T-helper 1 cell treated with Interleukin-12 subunit alpha and Interleukin-12 subunit beta and Interleukin-4 antibody, amounts not matched to agents 30 ng/mL and 1 ng/mL, for 36 hours (primary cell): Measurements from ENCODE around the gene LRP2. TPM values are rescaled to one million over a fixed set of nuclear protein-coding genes. Genes with fewer than 3 reads are reported as not detected.
"Not testable (repeated sequence)": the region's sequence is repeated elsewhere in the genome, so short reads cannot be mapped to it uniquely, and the experiment has no call there.

Source experiments
- intact Hi-C: fragments of 100-400 bp; cut with micrococcal nuclease; formaldehyde crosslinking; loops from one replicate; pipeline ENCODE4 v1.15.1; 2024
- total RNA-seq: library from RNA; stranded (reverse); gene quantifications from 2 replicates; pipeline ENCODE4 v1.2.3, GENCODE V29; 2022

The LRP2 gene
- total RNA-seq, 1 donor from 2014 or later: not detected

- intact Hi-C loops: no loop called here
Observed at GRCh38 chr2:169349535-169349934, 12.8 kb downstream of the LRP2 start.

GRCh38 chr2:169348321-169349024 is 13.9 kb downstream of the LRP2 start:
- intact Hi-C loops: no loop called here

GRCh38 chr2:169345486-169346437 is 16.6 kb downstream of the LRP2 start:
- intact Hi-C loops: no loop called here

GRCh38 chr2:169344736-169345485 is 17.4 kb downstream of the LRP2 start:
- intact Hi-C loops: no loop called here

DNA sequence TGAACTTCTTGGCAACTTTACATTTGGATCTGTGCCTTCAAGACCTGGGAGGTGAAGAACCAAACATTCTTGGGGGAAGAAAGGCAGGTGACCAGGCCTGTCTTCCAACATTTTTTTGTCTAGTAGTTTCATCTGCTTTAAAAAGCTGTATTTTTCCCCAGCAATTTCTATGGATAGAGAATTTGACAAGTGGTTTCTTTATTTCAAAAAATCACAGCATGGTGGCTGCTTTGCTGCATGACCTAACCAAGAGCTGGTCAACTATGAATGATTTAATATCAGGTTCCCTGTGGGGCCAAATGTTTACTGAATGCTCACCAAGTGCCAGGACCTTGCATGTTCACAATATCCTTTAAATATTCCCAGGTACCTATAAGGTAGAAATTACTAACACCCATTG is 19.1 kb downstream of the LRP2 start:
- intact Hi-C loops: no loop called here

DNA sequence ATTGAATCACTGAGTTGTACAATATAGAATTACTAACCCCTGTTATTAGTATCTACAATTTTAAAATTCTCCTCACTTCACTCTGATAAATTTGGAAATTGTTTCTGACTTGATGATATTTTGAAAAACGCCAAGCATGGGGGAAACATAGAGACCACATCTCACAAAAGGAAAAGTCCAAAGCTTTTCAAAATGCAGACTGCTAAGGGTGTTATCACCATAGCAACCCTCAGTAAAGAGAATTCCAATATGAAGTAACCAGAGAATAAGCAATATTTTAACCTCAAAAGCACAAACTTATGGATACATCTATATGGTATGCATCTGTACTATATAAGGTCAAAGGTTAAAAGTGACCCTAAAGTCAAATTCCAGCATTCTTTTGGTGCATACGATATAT is 22.7 kb downstream of the LRP2 start:
- intact Hi-C loops: no loop called here

- intact Hi-C loops: no loop called here
Observed at GRCh38 chr2:169336695-169337094, 25.6 kb downstream of the LRP2 start.

GRCh38 chr2:169330555-169331198 is 31.7 kb downstream of the LRP2 start:
- intact Hi-C loops: no loop called here

GRCh38 chr2:169329688-169330554 is 32.4 kb downstream of the LRP2 start:
- intact Hi-C loops: no loop called here

GRCh38 chr2:169328785-169329184 is 33.5 kb downstream of the LRP2 start:
- intact Hi-C loops: no loop called here

GRCh38 chr2:169327837-169328236 is 34.5 kb downstream of the LRP2 start:
- intact Hi-C loops: not testable (repeated sequence)

DNA sequence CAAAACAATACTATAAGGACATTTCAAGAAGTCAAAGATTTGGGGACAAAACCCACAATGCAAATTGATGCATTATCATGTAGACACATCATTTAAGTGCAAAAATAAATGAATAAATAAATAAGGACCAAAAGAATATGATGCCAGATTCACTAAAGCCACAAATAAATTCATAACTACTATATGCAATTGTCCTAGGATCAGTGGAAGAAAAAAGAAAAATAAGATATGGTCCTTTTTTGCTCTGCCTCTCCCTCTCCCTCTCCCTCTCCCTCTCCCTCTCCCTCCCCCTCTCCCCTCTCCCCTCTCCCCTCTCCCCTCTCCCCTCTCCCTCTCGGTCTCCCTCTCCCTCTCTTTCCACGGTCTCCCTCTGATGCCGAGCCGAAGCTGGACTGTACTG is 36.4 kb downstream of the LRP2 start:
- intact Hi-C loops: not testable (repeated sequence)

DNA sequence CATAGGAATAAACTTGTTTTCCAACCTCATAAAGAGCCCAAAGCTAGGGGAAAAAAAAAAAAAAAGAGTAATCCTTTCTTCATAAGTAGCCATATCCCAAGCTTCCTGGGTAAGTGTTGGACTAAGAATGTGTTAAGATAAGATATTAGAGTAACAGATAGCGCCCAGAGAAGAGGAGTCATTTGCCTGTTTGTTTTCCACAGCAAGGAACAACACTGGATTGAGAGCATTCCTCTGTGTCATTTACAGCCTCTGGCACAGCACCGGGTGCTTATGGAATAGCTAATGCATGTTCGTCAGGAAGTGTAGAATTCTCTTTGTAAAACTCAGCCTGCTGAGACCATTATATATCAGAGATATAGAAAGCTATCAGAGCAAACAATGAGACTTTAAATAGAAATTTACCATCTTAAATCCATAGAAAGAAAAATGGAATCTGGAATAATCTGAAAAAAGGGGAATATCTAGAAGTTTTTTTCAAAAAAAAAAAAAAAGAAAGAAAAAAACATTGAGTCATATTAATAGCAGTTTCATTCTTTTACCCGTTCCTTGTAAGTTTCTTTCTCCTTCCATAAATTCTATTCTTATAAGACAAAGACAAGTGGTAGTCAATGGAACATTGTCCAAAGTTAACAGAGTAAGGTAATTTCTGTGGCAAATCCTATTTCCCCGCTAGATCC is 37.6 kb downstream of the LRP2 start:
- intact Hi-C loops: no loop called here

DNA sequence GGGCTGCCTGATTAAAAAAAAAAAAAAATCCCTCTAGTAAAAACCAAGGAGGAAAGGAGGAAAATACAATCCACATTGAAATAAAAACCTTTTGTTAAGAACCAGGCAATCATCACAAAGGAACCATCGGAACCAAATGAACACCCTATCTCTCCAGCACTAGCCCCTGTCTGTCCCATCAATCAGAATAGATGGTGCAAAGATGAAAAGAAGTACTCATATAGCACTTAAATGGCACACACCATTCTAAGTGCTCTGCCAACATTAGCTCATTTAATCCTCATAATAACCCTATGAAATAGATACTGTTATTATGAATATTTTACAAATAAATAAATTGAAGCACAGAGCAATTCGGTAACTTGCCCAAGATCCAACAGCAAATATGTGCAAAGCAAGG is 38.5 kb downstream of the LRP2 start:
- intact Hi-C loops: no loop called here

DNA sequence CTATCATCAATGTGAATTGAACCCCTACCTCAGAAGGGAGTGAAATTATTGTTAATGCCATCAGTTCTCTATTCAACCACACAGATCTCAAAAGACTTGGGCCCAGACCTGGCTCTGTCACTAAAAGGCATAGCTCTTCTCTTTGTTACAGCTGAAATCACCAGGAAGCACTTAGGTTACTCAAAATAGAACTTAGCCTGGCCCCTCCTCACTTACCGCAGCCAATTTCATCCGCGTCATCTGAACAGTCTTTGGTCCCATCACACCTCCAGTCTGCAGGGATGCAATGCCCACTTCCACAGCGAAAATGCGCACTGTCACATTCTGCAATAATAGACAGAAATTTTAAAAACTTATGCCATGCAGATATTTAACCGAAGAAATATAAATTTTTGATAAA is 41.8 kb downstream of the LRP2 start:
- intact Hi-C loops: no loop called here

GRCh38 chr2:169315357-169315756 is 47.0 kb downstream of the LRP2 start:
- intact Hi-C loops: no loop called here

- intact Hi-C loops: not testable (repeated sequence)
Observed at GRCh38 chr2:169308349-169308748, 54.0 kb downstream of the LRP2 start.

GRCh38 chr2:169304689-169305088 is 57.6 kb downstream of the LRP2 start:
- intact Hi-C loops: not testable (repeated sequence)

DNA sequence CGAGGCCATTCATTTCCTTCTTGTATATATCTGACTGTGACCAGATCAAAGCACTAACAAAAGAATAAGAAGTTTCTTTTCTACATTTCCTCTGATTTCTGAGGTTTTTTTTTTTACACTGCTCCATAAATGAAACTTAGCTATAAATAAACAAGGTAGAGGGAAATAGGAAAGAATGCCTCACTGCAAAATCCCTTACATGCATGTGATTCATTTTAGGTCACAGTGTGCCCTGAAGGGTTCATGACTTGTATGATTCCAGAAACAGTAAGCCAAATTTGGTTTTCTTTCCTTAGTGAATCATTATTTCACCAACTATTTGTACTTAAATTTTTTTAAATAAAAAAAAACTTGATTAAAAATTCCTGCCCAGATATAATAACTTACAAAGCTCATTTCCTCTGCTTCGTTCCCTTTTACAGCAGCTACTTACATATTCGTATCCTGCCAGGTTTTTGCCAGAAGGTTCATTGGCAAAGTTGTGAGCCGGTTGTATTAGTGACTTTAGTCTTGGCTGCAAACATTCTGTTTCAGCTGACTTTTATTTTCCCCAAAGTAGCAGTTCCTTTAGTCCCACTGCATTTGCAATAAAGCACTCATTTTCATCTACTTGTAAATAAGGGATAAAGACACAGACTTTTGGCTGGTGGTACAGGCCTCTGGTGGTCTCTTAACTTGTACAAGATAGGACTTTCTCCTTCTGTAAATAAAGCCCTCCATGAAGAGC is 58.6 kb downstream of the LRP2 start:
- intact Hi-C loops: no loop called here
